ENCODE results near the gene TENM3.

Gene TENM3

GRCh38 chr4:182738283-182739047, 495.3 kb downstream of the TENM3 start:
- Histone ChIP-seq H2AFZ (ENCODE audit: low read depth, low read length) (no peak overlapping the region), H3K79me2 (ENCODE audit: insufficient read depth, low read length) (no peaks in the 10 kb centered on the region), H3K4me2 (ENCODE audit: insufficient read depth, low read length) (no peak overlapping the region), H3K9ac (ENCODE audit: low read depth, low read length) (no peak overlapping the region), H3K27me3 (ENCODE audit: insufficient read depth, low read length, poor library complexity) (no peaks in the 10 kb centered on the region), H3K4me1 (ENCODE audit: insufficient read depth, low read length) (no peaks in the 10 kb centered on the region), H3K9me3 (ENCODE audit: insufficient read depth, low read length, severe bottlenecking) (no peaks in the 10 kb centered on the region), H3K36me3 (ENCODE audit: insufficient read depth, low read length) (no peaks in the 10 kb centered on the region), H3K4me3 (ENCODE audit: low read depth in 1 of 2, low read length in 2 of 2) (no peak overlapping the region), H3K27ac (ENCODE audit: low read length) (no peak overlapping the region), H4K20me1 (ENCODE audit: insufficient read depth, low read length) (no peaks in the 10 kb centered on the region)
- ATAC-seq (ENCODE audit: insufficient read depth, low read depth) = no peak
- TF ChIP-seq EZH2 (IDR thresholded peaks at IDR 0.05; ENCODE audit: borderline replicate concordance, low read depth, low read length, severe bottlenecking) (no peak), CTCF (IDR thresholded peaks at IDR 0.05; ENCODE audit: borderline replicate concordance, extremely low read depth, low read length, poor library complexity, severe bottlenecking) (no peak)
- no peak for DNase-seq

- ATAC-seq (ENCODE audit: insufficient read depth, low read depth) (no peak), DNase-seq (no peak)
- no peak for TF ChIP-seq EZH2 (IDR thresholded peaks at IDR 0.05; ENCODE audit: borderline replicate concordance, low read depth, low read length, severe bottlenecking)
- no peak for TF ChIP-seq CTCF (IDR thresholded peaks at IDR 0.05; ENCODE audit: borderline replicate concordance, extremely low read depth, low read length, poor library complexity, severe bottlenecking)
- no peak overlapping the region for H3K4me2 ChIP-seq (ENCODE audit: insufficient read depth, low read length)
- H3K27me3 ChIP-seq (ENCODE audit: insufficient read depth, low read length, poor library complexity) = no peaks in the 10 kb centered on the region
- H3K27ac ChIP-seq (ENCODE audit: low read length) = no peak overlapping the region
- H3K4me1 ChIP-seq (ENCODE audit: insufficient read depth, low read length) = no peaks in the 10 kb centered on the region
- no peaks in the 10 kb centered on the region for H3K79me2 ChIP-seq (ENCODE audit: insufficient read depth, low read length)
- no peak overlapping the region for H3K9ac ChIP-seq (ENCODE audit: low read depth, low read length)
- H2AFZ ChIP-seq (ENCODE audit: low read depth, low read length) = no peak overlapping the region
- H4K20me1 ChIP-seq (ENCODE audit: insufficient read depth, low read length) = no peaks in the 10 kb centered on the region
- no peaks in the 10 kb centered on the region for H3K36me3 ChIP-seq (ENCODE audit: insufficient read depth, low read length)
- H3K9me3 ChIP-seq (ENCODE audit: insufficient read depth, low read length, severe bottlenecking) = no peaks in the 10 kb centered on the region
- no peak overlapping the region for H3K4me3 ChIP-seq (ENCODE audit: low read depth in 1 of 2, low read length in 2 of 2)
Observed at GRCh38 chr4:182740256-182740655, 497.1 kb downstream of the TENM3 start.

GRCh38 chr4:182741054-182741453, 497.9 kb downstream of the TENM3 start:
- no peaks in the 10 kb centered on the region for H4K20me1 ChIP-seq (ENCODE audit: insufficient read depth, low read length)
- DNase-seq (no peak), ATAC-seq (ENCODE audit: insufficient read depth, low read depth) (no peak)
- no peaks in the 10 kb centered on the region for H3K27me3 ChIP-seq (ENCODE audit: insufficient read depth, low read length, poor library complexity)
- no peak overlapping the region for H3K27ac ChIP-seq (ENCODE audit: low read length)
- H3K9me3 ChIP-seq (ENCODE audit: insufficient read depth, low read length, severe bottlenecking) = no peaks in the 10 kb centered on the region
- no peak overlapping the region for H2AFZ ChIP-seq (ENCODE audit: low read depth, low read length)
- no peak for TF ChIP-seq CTCF (IDR thresholded peaks at IDR 0.05; ENCODE audit: borderline replicate concordance, extremely low read depth, low read length, poor library complexity, severe bottlenecking)
- TF ChIP-seq EZH2 (IDR thresholded peaks at IDR 0.05; ENCODE audit: borderline replicate concordance, low read depth, low read length, severe bottlenecking) = no peak
- no peaks in the 10 kb centered on the region for H3K79me2 ChIP-seq (ENCODE audit: insufficient read depth, low read length)
- no peak overlapping the region for H3K4me2 ChIP-seq (ENCODE audit: insufficient read depth, low read length)
- H3K4me3 ChIP-seq (ENCODE audit: low read depth in 1 of 2, low read length in 2 of 2) = no peak overlapping the region
- no peaks in the 10 kb centered on the region for H3K4me1 ChIP-seq (ENCODE audit: insufficient read depth, low read length)
- no peaks in the 10 kb centered on the region for H3K36me3 ChIP-seq (ENCODE audit: insufficient read depth, low read length)
- no peak overlapping the region for H3K9ac ChIP-seq (ENCODE audit: low read depth, low read length)
